K562 (cell line): Measurements from ENCODE around the gene WNT16. TPM values are rescaled to one million over a fixed set of nuclear protein-coding genes. Genes with fewer than 3 reads are reported as not detected.

Experiments used
- ATF3 ChIP-seq, 2 experiments: fragments of 450-650 bp in 1 of 2; sonication (generic) in 1 of 2; formaldehyde crosslinking in 1 of 2; IDR thresholded peaks in 1 of 2; conservative IDR thresholded peaks in 1 of 2; 2 replicates each; pipeline versions ENCODE4 v1.6.1 to v1.8.1; 2016 to 2023; ENCODE audit warnings: mild to moderate bottlenecking in 2 of 2, moderate library complexity in 2 of 2, inconsistent platforms in 1 of 2, missing genetic modification reagents in 1 of 2
- CBX5 ChIP-seq: IDR thresholded peaks from 2 replicates; pipeline ENCODE4 v1.6.1; 2014; ENCODE audit warnings: low read depth, borderline replicate concordance
- CEBPG ChIP-seq, 3 experiments: fragments of 200-800 bp in 1 of 3; sonication (Bioruptor generic) in 1 of 3; sonication (generic) in 1 of 3; formaldehyde crosslinking in 1 of 3; IDR thresholded peaks in 2 of 3; conservative IDR thresholded peaks in 1 of 3; 2 replicates each; pipeline versions ENCODE4 v1.6.1 to v1.8.0; 2016 to 2022; ENCODE audit warnings: missing compliant biosample characterization in 2 of 3, missing genetic modification characterization in 2 of 3, mild to moderate bottlenecking in 1 of 3, missing genetic modification reagents in 1 of 3
- FOXA3 ChIP-seq, 2 experiments: fragments of 450-650 bp in 1 of 2; sonication (generic) in 1 of 2; formaldehyde crosslinking; IDR thresholded peaks in 1 of 2; conservative IDR thresholded peaks in 1 of 2; 2 replicates each; pipeline versions ENCODE4 v1.4.0 to v1.8.0; 2020 to 2022; ENCODE audit warnings: mild to moderate bottlenecking in 2 of 2, missing genetic modification reagents in 1 of 2
- RFX1 ChIP-seq: fragments of 450-650 bp; IDR thresholded peaks from 2 replicates; pipeline ENCODE4 v1.6.1; 2016; ENCODE audit warnings: mild to moderate bottlenecking, moderate library complexity
- ZFX ChIP-seq: sonication (generic); formaldehyde crosslinking; IDR thresholded peaks from 2 replicates; pipeline ENCODE4 v1.8.0; 2022; ENCODE audit warnings: mild to moderate bottlenecking, missing genetic modification reagents, moderate library complexity
- ZNF197 ChIP-seq: fragments of 200-800 bp; sonication (Bioruptor generic); IDR thresholded peaks from 2 replicates; pipeline ENCODE4 v1.6.1; 2016; ENCODE audit warnings: low read depth, missing genetic modification characterization, missing compliant biosample characterization
- polyA plus RNA-seq, 8 experiments: library from polyadenylated mRNA; depleted of rRNA in 4 of 8; stranded (reverse) in 5 of 8; unstranded in 3 of 8; fragments of >200 nt; fragmentation: Nextera tagmentation in 2 of 8; fragmentation: Illumina TruSeq in 1 of 8; extraction: Ambion mirVana in 2 of 8; extraction: Trizol in 1 of 8; gene quantifications; 2 replicates each; pipeline versions ENCODE4 v1.2.1 to v1.2.3, GENCODE V29; 2011 to 2014; ENCODE audit warnings: inconsistent platforms in 1 of 8, missing spikeins in 1 of 8
- total RNA-seq, 7 experiments: library from RNA; depleted of rRNA in 6 of 7; stranded (reverse); fragments of >200 nt in 6 of 7; fragmentation: Illumina TruSeq in 2 of 7; extraction: Trizol in 2 of 7; gene quantifications; 2 replicates each; pipeline versions ENCODE4 v1.2.1 to v1.2.3, GENCODE V29; 2011 to 2021; ENCODE audit warnings: low replicate concordance in 1 of 7
- TF ChIP-seq, protein P1 (sequence below): fragments of 450-650 bp; IDR thresholded peaks from 2 replicates; pipeline ENCODE4 v1.6.1; 2018; ENCODE audit warnings: mild to moderate bottlenecking, low read depth; ENCODE audit not compliant: partially characterized antibody

WNT16 gene
- total and polyA plus RNA-seq, 9 of the 15 experiments (the other 6 are each of a cell fraction or from before 2014, with no cell fraction given), result 0.06 to 0.07 TPM; not detected in 7

DNA sequence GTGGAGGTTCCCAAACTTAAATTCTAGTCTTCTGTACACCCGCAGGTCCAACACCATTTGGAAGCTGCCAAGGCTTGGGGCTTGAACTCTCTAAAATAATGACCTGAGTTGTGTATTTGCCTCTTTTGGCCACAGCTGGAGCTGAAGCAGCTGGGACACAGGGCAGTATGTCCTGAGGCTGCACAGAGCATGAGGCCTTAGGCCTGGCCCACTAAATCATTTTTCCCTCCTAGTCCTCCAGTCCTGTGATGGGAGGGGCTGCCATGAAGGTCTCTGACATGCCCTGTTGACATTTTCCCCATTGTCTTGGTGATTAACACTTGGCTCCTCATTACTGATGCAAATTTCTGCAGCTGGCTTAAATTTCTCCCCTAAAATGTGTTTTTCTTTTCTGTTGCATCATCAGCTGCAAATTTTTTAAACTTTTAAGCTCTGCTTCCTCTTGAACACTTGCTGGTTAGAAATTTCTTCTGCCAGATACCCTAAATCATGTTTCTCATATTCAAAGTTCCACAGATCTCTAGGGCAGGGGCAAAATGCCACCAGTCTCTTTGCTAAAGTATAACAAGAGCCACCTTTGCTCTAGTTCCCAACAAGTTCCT, 43.6 kb upstream of the WNT16 start (continued):
- TF ChIP-seq RFX1 (no peak), FOXA3 (CRISPR knock-in tag; conservative IDR thresholded peaks at IDR 0.05 in 1 of 2, IDR thresholded peaks at IDR 0.05 in 1 of 2) (no peak), ZFX (CRISPR knock-in tag) (0 out of 2 replicates have a peak, but pooled peaks have one; percentile 11), CEBPG (CRISPR knock-in tag; IDR thresholded peaks at IDR 0.05) (no peak), CEBPG (tag; conservative IDR thresholded peaks at IDR 0.05 in 1 of 2, IDR thresholded peaks at IDR 0.05 in 1 of 2) (peak in 1 of 2 experiments; percentile 64; a peak in 1 of 4 replicates), CBX5 (peak; percentile 72; the same call in 1 of the 2 replicates), ATF3 (IDR thresholded peaks at IDR 0.05) (peak; percentile 75), ATF3 (CRISPR knock-in tag; conservative IDR thresholded peaks at IDR 0.05) (no peak), ZNF197 (no peak)
- TF ChIP-seq, protein P1, sequence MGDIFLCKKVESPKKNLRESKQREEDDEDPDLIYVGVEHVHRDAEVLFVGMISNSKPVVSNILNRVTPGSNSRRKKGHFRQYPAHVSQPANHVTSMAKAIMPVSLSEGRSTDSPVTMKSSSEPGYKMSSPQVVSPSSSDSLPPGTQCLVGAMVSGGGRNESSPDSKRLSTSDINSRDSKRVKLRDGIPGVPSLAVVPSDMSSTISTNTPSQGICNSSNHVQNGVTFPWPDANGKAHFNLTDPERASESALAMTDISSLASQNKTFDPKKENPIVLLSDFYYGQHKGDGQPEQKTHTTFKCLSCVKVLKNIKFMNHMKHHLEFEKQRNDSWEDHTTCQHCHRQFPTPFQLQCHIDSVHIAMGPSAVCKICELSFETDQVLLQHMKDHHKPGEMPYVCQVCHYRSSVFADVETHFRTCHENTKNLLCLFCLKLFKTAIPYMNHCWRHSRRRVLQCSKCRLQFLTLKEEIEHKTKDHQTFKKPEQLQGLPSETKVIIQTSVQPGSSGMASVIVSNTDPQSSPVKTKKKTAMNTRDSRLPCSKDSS, result peak; percentile 63
